ENCODE results near the gene ANXA6.

Gene ANXA6

GRCh38 chr5:151093476-151093889 lies 64.1 kb downstream of the ANXA6 start:
- Histone ChIP-seq H3K27me3 (ENCODE audit: insufficient read depth, poor library complexity, severe bottlenecking) (no peaks in the 10 kb centered on the region), H3K4me3 (replicated peaks; ENCODE audit: insufficient read depth, low read length) (no peak overlapping the region), H3K27ac (replicated peaks) (peak overlapping the region; percentile 82)
- peak; percentile 60 to 95 for DNase-seq (ENCODE audit: low read depth in 1 of 2, low spot score in 1 of 2)
- TF ChIP-seq REST (IDR thresholded peaks at IDR 0.05; ENCODE audit: insufficient replicate concordance, low read depth) (no peak), GABPA (IDR thresholded peaks at IDR 0.05; ENCODE audit: low read depth) (no peak), SPI1 (IDR thresholded peaks at IDR 0.05; ENCODE audit: borderline replicate concordance, low read depth) (peak; percentile 85)

- TF ChIP-seq REST (IDR thresholded peaks at IDR 0.05; ENCODE audit: insufficient replicate concordance, low read depth) (no peak), SPI1 (IDR thresholded peaks at IDR 0.05; ENCODE audit: borderline replicate concordance, low read depth) (peak; percentile 75; the same call in 1 of the 2 replicates), POLR2AphosphoS5 (IDR thresholded peaks at IDR 0.05; ENCODE audit: low read depth) (peak; percentile 61)
- peak; percentile 87 to 95 for DNase-seq (ENCODE audit: low read depth in 1 of 2, low spot score in 1 of 2)
- H3K4me3 ChIP-seq (replicated peaks; ENCODE audit: insufficient read depth, low read length) = no peak overlapping the region
- H3K27ac ChIP-seq (replicated peaks) = peak overlapping the region; percentile 54
- H3K27me3 ChIP-seq (ENCODE audit: insufficient read depth, poor library complexity, severe bottlenecking) = no peaks in the 10 kb centered on the region
Observed at GRCh38 chr5:151092762-151093161, 64.8 kb downstream of the ANXA6 start.

GRCh38 chr5:151089726-151090125 lies 67.9 kb downstream of the ANXA6 start:
- no peak for DNase-seq (ENCODE audit: low read depth in 1 of 2, low spot score in 1 of 2)
- H3K4me3 ChIP-seq (replicated peaks; ENCODE audit: insufficient read depth, low read length) = no peak overlapping the region
- TF ChIP-seq POLR2AphosphoS5 (IDR thresholded peaks at IDR 0.05; ENCODE audit: low read depth) = no peak
- no peak for TF ChIP-seq SPI1 (IDR thresholded peaks at IDR 0.05; ENCODE audit: borderline replicate concordance, low read depth)
- TF ChIP-seq GABPA (IDR thresholded peaks at IDR 0.05; ENCODE audit: low read depth) = no peak
- TF ChIP-seq CTCF (IDR thresholded peaks at IDR 0.05; ENCODE audit: insufficient read depth, low read length) = no peak
- no peak for TF ChIP-seq REST (IDR thresholded peaks at IDR 0.05; ENCODE audit: insufficient replicate concordance, low read depth)
- no peak overlapping the region for H3K27ac ChIP-seq (replicated peaks)
- H3K27me3 ChIP-seq (ENCODE audit: insufficient read depth, poor library complexity, severe bottlenecking) = no peaks in the 10 kb centered on the region

- H3K4me3 ChIP-seq (replicated peaks; ENCODE audit: insufficient read depth, low read length) = no peak overlapping the region
- no peaks in the 10 kb centered on the region for H3K27me3 ChIP-seq (ENCODE audit: insufficient read depth, poor library complexity, severe bottlenecking)
- no peak for DNase-seq (ENCODE audit: low read depth in 1 of 2, low spot score in 1 of 2)
- H3K27ac ChIP-seq (replicated peaks) = no peak overlapping the region
- TF ChIP-seq REST (IDR thresholded peaks at IDR 0.05; ENCODE audit: insufficient replicate concordance, low read depth) (no peak), POLR2AphosphoS5 (IDR thresholded peaks at IDR 0.05; ENCODE audit: low read depth) (no peak), GABPA (IDR thresholded peaks at IDR 0.05; ENCODE audit: low read depth) (no peak), CTCF (IDR thresholded peaks at IDR 0.05; ENCODE audit: insufficient read depth, low read length) (no peak), SPI1 (IDR thresholded peaks at IDR 0.05; ENCODE audit: borderline replicate concordance, low read depth) (no peak)
Observed at GRCh38 chr5:151088986-151089385, 68.6 kb downstream of the ANXA6 start.
